T-helper 1 cell (primary cell): ENCODE data around the gene OBP2B.
"Not testable (repeated sequence)": the region's sequence is repeated elsewhere in the genome, so short reads cannot be mapped to it uniquely, and the experiment has no call there.

ENCODE experiments used
- DNase-seq, 5 donors: peaks; one replicate each; pipeline ENCODE4 v3.0.0-alpha.2; 2012 to 2020
- total RNA-seq, 4 donors: gene quantifications; one replicate each; lab custom pipeline; 2026; lab: John Stamatoyannopoulos, UW

OBP2B gene, protein sequence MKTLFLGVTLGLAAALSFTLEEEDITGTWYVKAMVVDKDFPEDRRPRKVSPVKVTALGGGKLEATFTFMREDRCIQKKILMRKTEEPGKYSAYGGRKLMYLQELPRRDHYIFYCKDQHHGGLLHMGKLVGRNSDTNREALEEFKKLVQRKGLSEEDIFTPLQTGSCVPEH
- 0 reads per million in 4 donors for total RNA-seq

- not testable (repeated sequence) for DNase-seq
Measured at GRCh38 chr9:133208880-133209300, at the start of gene OBP2B. TSS of gene OBP2B (minus strand) at chr9:133209250. CDS start at chr9:133209199, 51 bp downstream.

- DNase-seq = no peak
Measured at GRCh38 chr9:133258061-133259015, 49.3 kb upstream of the OBP2B start.

DNA sequence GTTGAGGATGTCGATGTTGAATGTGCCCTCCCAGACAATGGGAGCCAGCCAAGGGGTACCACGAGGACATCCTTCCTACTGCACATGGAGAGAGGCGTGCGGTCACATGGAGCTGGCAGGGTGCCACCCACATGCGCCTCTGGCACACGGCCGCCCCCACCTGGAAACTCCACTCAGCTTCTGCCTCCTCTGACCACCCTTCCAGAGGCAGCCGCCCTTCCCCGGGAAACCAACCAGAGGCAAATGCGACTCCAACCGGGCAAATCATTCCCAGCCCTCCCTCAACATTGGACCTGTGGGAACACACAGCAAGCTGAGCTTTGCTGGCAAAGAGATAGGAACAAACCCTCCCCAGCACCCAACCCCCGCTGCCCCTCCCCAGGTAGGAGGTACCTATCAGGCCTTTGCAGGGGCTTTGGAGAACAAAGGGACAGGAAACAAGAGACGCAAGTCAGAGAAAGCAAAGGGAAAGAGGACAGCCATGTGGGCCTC, 48.5 kb upstream of the OBP2B start:
- no peak for DNase-seq

- DNase-seq = no peak
Measured at GRCh38 chr9:133256686-133257091, 47.6 kb upstream of the OBP2B start.

DNA sequence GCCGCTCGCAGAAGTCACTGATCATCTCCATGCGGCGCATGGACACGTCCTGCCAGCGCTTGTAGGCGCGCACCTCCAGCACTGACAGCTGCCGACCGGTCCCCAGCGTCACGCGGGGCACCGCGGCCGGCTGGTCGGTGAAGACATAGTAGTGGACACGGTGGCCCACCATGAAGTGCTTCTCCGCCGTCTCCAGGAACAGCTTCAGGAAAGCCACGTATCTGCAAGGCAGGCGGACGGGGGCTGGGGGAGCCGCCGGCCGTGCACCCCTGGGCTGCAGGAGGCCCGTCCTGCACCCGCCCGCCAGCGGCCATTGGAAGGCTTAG, 47.0 kb upstream of the OBP2B start:
- DNase-seq = no peak

- no peak for DNase-seq
Measured at GRCh38 chr9:133255371-133256135, 46.5 kb upstream of the OBP2B start.

- DNase-seq = no peak
Measured at GRCh38 chr9:133254471-133254870, 45.4 kb upstream of the OBP2B start.

DNA sequence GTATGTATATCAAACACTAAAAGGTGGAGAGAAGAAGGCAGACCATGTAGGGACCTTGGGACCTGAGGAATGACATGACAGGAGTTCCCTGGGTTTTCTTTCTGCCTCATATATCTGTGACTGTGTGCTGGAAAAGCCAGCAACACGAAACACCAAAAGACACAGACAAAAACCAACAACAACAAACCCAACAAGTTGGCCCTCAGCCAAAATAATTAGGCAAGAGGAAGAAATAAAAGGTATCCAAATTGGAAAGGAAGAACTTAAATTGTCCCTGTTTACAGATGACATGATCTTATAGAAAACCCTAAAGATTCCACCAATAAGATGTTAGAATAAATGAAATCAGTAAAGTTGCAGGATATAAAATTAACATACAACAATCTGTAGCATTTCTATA, 44.2 kb upstream of the OBP2B start:
- DNase-seq = no peak

DNA sequence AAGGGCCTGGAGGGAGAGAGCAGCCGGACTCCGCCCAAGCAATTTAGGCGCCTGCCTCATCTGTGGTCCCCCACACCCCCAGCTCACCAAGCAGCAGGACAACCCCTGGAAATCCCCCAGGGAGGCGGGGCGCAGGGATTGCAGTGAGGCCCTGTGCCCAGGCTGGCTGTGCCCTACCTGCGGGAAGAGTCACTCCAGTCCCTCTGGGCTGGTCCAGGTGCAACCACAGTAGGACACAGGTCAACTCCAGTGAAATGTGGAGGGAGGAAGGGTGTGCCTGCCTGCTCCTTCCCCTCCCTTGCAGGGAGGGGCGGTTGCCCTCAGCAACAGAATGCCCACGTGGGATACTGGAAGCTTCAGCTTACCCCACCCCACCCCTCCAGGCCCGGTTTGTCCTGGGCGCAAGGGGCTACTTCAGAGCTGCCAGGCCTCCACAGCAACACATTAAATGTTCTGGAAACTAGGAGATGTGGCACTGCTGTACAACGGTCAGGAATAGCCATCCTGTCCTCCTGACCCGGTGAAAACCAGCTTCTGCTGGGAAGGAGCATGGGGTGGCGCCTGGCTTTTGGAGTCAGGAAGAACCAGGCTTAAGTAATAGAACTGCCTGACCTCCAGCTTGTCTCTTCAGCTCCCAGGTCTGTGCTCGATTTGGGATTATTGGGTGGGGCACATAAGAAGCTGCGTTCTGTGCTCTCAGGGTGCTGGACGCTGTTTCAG, 43.4 kb upstream of the OBP2B start:
- DNase-seq = no peak

- no peak for DNase-seq
Measured at GRCh38 chr9:133251773-133252172, 42.7 kb upstream of the OBP2B start.

GRCh38 chr9:133251221-133251620, 42.2 kb upstream of the OBP2B start:
- DNase-seq = not testable (repeated sequence)

- DNase-seq = no peak
Measured at GRCh38 chr9:133250741-133251170, 41.7 kb upstream of the OBP2B start.

- no peak for DNase-seq
Measured at GRCh38 chr9:133249337-133249736, 40.3 kb upstream of the OBP2B start.

DNA sequence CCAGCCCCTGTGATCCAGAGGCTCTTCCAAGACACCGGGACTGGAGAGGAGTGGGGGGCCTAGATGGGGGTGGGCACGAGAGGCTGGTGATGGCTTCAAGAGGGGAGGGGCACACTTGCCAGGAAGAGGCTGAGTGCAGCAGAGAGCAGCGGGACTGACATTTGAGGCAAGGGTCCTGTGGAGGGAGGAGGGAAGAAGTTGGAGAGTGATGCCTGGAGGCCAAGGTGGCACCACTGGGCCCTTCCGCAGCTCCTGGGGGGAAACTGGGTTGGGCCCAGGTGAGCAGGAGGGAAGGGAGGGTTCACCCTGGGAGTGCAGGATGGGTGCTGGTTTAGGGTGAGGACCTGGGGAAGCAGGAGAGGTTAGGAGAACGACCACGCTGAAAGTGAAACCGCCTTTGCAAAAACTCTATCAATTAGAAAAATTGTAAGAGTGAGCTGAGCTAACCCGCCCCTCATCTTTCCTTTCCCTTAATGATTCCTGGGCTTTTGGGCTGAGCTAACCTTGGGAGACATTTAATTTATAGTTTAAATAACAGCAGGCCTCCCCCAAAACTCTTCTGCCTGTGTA, 39.8 kb upstream of the OBP2B start:
- DNase-seq = no peak

DNA sequence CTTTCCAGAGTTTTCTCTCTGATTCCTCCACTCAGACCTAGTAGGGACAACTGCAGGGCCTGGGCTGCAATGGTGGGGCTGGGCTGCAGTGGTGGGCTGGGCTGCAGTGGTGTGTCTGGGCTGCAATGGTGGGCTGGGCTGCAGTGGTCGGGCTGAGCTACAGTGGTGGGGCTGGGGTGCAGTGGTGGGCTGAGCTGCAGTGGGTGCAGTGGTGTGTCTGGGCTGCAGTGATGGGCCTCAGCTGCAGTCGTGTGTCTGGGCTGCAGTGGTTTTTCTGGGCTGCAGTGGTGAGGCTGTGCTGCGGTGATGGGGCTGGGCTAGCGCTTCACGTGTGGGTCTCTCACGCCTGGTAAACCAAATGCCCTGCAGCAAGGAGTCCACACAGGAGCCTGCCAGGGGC, 38.6 kb upstream of the OBP2B start:
- no peak for DNase-seq

- no peak for DNase-seq
Measured at GRCh38 chr9:133246991-133247390, 37.9 kb upstream of the OBP2B start.

DNA sequence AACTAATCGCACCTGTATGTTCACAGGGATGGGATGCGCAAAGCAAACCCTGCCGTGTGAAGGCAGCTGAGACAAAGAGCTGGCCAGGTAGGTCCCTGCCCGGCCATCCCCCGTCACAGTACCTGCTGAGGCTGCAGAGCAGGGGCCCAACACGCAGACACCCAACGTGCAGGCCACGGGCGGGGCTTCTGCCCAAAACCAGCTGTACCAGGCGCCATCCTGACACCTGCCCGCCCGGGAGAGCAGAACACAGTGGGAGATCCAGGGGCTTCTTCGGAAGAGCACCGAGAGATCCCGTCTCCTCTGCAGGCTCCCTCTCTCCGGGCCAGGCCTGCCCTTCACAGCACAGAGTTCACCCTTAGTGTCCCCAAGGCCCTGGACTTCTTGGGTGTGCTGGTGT, 37.5 kb upstream of the OBP2B start:
- no peak for DNase-seq

- no peak for DNase-seq
Measured at GRCh38 chr9:133242991-133243390, 33.9 kb upstream of the OBP2B start.

DNA sequence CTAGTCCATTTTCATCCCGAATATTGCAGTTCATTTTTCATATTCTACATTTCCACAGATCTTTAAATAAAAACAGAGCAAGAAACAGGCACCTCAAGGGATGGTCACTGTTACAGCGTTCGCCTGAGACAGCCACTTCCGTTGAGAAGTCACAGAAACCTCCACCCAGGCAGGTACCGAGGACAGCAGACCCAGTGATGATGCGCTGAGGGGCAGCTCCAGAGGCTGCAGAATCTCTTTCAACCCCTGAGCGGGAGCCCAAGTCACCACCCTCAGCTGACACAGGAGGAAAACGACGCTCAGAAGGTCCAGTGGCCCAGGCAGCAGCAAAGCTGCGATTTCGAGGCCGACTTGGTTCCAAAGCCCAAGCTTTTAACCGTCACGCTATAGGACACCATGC, 33.2 kb upstream of the OBP2B start:
- no peak for DNase-seq

DNA sequence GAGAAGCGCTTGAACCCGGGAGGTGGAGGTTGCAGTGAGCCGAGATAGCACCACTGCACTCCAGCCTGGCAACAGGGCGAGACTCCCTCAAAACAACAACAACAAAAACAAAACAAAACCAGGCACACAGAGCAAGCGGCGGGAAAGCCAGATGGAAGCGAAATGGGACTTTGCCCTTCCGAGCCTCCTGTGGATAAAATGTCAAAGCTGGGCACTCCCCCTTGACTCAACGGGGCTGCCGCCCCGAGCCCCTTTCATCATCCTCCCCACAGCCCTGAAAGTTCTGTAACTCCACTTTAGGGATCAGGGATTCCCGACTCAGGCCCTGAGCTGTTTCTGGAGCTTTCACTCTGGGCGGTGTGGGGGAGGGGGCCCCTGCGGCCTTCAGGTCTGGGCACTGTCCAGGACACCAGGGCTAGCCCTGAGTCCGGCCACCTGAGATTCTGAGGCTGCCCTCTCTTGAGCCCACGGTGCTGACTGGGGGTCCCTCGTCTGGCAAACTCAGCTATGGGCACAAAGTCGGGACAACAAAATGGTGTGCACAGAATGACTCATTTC, 30.6 kb upstream of the OBP2B start:
- no peak for DNase-seq

- DNase-seq = peak in 4 of 5 donors; percentile 34 to 67 (median 56)
Measured at GRCh38 chr9:133238851-133239532, 29.9 kb upstream of the OBP2B start.
